Dedifferentiated amniotic fluid mesenchymal stem cell (primary cell): ENCODE data around the gene ECSCR.

Experiments used
- DNase-seq: peaks from one replicate; pipeline ENCODE4 v3.0.0-alpha.2; 2016; ENCODE audit errors: extremely low spot score

The ECSCR gene

DNA sequence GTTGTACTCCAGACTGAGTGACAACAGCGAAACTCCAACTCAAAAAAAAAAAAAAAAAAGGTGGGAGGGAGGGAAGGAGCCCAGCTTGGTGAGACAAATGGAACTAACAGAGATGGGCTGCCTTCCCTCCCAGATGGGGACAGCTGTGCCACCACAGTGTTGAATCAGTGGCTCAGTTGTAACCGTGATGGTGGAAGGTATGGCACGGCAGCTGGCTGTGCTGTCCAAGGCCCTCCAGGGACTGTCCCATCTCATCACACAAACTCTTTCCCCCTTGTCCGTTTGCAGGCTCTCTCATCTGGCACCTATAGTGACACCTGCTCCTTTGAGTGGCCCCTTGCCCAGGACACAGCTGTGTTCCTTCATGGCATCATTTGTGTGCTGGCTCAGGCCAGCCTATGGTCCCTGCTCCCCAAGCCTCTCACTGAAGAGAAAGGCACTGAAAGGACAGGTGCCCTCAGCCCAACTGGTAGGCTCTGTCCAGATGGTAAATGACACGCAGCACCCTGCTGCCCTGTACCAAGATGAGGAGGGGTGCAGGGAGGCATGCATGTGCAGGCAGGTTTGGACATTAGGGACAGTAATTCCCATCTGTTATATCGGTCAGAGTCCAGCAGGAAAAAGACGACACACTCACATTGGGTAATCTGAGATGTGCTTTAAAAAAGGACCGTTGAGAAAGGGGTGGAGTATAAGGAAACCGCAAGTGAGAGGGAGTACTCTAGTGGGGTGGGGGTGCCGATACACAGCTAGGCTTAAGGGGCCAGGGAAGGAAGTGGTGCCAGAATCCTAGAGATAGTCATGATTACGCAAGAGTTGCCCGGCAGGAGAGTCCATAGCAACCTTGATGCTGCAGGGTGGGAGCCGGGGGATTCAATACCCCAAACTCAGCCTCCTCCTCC lies 12.6 kb upstream of the ECSCR start:
- no peak for DNase-seq

GRCh38 chr5:139473565-139473964 lies 11.0 kb upstream of the ECSCR start:
- DNase-seq = no peak

DNA sequence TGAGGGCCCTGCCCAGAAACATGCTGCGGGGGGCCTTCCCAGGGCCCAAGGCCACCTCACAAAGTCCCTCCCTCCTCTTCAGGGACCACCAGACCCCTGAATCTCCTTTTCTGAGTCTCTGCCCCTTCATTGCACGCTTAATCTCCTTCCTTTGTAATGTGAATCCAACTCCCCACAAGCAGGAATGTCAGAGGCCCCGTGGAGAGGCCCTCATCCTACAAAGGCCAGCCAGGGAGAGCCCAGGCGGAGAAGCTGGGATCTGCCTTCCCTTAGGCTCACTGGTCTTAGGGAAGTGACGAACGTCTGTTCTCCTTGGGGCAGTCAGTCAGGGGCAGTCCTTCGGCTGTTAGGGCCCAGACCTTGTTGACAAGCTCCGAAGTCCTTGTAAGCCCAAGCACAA lies 10.6 kb upstream of the ECSCR start:
- no peak for DNase-seq

DNA sequence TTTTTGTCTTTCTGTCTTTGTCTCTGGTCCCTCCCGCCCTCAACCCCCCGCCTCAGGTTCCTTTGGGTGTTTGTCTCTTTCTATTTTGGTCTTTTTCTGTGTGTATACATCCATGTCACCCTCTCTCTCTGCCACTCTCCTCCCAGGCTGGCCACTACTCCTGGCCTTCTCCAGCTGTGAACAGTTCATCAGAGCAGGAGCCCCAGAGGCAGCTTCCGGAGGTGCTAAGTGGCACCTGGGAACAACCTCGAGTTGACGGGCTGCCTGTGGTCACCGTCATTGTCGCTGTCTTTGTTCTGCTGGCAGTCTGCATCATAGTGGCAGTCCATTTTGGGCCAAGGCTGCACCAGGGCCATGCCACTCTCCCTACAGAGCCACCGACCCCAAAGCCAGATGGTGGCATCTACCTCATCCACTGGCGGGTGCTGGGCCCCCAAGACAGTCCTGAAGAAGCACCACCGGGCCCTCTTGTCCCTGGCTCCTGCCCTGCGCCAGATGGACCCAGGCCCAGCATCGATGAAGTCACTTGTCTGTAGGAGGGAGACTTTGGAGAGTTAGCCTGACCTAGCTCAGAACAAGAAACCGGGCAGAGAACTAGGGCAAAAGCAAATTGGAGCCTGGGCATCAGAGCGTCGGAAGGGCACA lies 10.0 kb upstream of the ECSCR start:
- no peak for DNase-seq

GRCh38 chr5:139470821-139471300 lies 8.3 kb upstream of the ECSCR start, which contains the start of gene SMIM33:
Gene SMIM33, plus strand, starts transcription at chr5:139471004. Its CDS starts 118 bp downstream, at chr5:139471122.
- no peak for DNase-seq

DNA sequence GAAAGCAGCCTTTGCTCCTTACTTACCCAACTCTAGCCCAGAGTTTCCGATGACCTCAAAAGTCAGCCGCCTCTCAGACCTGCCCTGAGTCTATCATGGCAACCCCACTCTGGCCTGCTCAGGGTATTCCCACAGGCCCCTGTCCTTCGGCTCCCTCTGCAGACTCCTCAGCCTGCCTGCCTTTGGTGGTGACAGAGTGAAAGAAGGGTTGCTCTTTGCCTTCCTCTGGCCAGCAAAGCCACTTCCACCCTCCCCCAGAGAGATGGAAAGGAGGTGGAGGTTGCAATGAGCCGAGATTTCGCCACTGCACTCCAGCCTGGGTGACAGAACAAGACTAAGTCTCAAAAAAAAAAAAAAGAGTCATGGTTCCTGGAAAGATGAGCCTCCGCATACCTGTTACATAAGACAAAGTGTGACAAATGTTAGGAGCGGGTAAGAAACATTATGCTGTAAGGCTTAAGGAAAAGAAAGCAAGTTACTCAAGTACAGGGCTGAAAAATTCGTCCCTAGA lies 5.9 kb upstream of the ECSCR start:
- no peak for DNase-seq

DNA sequence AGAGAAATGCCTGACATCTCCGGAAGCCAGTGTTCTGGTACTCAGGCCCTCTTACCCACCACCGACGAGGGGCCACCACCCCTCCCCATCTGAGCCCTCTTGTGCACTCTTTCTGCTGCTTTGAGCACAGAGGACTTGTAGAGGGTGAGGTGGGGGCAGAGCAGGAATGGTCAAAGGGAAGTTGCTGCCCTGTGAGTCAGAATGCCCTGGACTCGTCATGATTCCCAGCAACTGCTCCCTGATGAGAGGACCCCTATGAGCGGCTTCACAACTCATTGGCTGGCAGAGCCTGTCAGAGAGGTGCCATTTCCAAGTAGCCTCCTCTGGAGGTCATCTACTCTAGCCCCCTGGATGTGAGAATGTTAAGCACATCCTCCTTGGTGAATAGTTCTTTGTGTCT lies 845 bp downstream of the ECSCR start:
- DNase-seq = no peak

DNA sequence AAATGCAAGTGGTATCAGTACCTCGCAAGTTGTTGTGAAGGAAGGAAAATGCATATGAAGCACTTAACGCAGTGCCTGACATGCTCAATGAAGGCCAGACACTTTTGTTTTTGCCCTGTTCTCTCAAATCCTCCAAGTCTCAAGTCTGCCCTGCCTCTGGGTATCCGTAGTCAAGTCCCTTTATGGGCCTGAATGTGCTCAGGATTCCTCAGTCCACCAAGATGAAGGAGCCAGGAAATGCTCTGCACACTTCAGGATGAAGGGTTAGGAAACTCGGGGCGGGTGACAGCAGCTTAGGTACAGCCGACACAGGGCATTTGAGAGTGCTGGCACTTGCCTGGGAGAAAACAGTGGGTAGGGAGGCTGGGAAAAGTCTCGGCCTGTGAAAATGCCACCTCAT lies 1.4 kb downstream of the ECSCR start:
- DNase-seq = no peak

DNA sequence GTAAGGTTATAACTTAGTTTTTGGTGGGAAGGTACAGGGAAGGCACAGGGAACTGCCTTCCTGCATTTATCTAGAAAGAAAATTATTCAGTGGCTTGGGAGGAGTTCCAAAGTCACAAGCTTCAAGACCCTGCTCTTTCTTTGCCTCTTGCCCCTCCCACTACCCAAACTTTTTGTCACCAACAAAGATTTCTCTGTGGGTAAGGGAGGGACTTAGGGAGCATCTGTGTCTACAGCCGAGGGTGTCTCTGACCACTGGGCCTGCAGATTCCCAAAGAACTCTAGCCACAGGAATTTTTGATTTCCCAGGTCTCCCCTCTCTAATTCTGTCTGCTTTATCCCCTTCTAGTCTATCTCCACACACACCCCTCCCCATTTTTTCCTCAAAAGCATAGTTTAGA lies 2.1 kb downstream of the ECSCR start:
- DNase-seq = no peak

DNA sequence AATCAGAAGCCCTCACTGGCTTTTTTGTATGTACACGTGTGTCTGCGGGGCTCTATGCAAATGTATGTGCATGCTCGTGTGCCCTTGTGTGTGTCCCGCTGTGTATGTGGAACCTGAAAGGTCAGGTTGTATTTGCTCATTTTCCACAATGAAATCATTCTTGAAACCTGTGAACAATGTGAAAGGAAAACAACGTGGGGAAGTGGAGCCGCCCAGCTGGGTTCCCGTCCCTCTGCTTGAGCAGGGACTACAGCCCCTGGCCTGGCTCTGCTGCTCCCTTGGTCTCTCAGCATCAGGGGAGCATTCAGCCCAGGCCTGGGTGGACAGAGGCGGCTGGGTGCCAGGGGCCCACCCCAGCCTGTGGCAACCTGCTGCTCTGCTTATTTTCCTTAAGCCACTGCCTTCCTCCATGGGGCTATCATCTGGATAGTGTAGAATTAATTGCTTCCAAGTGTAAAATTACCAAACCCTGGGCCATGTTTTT lies 3.0 kb downstream of the ECSCR start:
- no peak for DNase-seq

DNA sequence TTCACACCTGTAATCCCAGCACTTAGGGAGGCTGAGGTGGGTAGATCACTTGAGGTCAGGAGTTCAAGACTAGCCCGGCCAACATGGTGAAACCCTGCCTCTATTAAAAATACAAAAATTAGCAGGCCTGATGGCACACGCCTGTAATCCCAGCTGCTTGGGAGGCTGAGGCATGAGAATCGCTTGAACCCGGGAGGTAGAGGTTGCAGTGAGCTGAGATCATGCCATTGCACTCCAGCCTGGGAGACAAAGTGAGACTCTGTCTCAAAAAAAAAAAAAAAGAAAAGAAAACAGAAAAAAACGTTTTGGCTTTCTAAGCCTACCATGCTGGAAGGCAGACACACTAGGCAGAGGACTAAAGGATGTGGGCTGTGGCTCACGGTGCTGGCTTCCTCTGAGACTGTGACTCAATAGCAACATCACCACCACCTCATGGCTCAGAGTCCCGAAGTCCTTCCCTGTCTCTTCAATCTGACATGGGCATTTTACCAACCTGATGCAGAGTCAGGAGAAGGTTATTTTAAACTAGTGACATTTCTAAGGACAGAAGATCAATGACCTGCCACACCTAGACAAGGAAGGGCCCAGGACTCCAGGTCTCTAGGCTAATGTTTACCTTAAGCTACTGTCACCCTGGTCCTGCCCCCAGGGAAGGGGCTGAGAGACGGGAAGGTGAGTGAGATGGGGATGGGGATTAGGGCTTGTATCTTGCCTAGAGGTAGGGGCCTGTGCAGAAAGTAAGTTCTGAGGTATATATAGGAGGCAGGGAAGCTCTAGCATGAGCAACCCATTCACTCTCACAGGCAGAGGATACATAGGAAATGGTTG lies 3.7 kb downstream of the ECSCR start:
- DNase-seq = no peak

DNA sequence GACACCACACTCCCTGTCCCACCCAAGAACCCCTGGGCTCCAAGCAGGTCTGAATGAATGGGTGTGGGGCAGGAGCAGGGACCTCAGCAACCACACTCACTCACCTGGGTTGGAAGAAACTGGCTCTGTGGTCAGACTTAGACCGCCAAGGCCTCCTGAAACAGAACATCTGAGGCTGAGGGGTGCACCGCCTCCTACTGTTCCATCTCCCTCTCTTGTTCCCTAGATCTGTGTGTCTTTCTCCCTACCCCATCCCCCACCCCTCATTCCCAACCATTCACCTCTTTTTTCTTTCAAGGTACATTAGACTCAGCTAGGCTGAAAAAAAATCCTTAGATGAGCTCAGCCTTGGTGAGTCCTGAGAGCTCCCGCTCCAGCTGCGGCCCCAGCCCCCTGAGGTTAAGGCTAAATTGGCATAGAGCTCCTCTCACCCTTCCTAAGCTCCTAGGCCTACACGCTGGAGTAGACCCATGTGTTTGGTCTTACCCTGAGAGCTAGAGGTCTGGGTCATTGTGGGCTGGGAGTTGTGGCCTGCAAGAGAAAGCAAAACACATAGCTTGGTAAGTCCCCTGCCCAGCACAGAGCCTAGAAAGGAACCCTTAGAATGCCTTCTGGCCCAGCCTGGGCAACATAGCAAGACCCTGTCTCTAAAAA lies 4.8 kb downstream of the ECSCR start:
- no peak for DNase-seq

DNA sequence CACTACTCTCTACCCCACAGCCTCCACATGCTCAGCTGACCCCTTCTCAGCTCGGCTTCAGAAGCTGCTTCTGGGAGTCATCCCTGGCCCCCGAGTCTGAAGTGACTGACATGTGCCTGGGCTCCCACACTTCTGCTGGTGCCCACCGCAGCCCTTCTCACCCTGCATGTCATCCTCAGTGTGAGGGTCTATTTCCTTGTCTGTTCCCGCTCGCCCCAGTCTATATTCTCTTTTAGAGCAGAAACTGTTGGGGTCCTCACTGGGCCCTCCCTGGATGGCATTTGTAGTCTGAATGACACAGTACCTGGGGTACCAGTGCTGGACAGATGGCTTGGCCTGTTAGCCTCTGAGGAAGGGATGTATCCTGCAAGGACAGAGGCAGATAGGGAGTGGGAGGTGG lies 5.3 kb downstream of the ECSCR start:
- no peak for DNase-seq

DNA sequence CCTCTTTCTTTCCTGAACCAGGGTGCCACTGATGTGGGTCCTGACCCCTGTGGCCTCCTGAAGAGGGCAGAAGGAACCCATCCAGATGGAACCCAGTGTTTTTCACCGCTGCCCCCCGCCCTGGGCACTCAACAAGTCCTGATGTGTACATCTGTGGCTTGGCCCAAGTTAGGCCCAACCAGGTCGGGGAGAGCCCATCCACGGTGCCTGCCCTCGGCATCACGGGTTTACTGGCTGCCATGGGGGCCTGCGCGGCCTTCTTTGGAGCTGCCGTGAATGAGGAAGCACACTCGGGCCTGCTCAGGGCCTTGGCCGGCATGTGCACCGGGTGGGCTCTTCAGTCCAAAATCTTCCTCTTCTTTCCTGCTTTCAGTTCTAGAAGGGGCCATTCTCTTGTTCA lies 5.8 kb downstream of the ECSCR start:
- DNase-seq = no peak

GRCh38 chr5:139454568-139455290 lies 7.8 kb downstream of the ECSCR start:
- DNase-seq = no peak

DNA sequence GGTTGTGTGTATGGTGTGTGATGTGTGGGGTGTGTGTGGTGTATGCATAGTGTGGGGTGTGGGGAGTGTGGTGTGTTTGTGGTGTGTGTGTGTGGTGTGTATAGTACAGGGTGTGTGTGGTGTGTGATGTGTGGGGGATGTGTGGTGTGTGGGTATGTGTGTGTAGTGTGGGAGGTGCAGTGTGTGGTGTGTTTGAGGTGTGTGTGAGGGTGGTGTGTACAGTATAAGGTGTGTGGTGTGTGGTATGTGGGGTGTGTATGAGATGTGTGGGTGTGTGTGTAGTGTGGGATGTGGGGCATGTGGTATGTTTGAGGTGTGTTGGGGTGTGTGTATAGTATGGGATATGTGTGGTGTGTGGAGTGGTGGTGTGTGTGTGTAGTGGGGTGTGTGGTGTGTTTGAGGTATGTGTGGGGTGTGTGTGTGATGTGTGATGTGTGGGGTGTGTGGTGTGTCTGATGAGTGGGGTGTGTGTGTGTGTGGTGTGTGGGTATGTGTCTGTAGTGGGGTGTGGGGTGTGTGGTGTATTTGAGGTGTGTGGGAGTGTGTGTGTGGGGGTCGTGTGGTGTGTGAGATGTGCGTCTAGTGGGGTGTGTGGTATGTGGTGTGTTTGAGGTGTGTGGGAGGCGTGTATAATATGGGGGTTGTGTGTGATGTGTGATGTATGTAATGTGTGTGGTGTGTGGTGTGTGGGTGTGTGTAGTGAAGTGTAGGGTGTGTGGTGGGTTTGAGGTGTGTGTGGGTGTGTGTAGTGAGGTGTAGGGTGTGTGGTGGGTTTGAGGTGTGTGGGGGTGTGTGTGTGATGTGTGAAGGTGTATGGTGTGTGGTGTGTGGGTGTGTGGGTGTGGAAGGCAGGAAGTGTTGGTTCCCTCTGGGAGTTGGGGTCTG lies 8.6 kb downstream of the ECSCR start:
- DNase-seq = no peak

GRCh38 chr5:139451878-139452660 lies 10.5 kb downstream of the ECSCR start:
- no peak for DNase-seq

- DNase-seq = no peak
Measured at GRCh38 chr5:139451176-139451575, 11.4 kb downstream of the ECSCR start.
